ENCODE measurements around the gene CEBPB.
A peak's percentile ranks its signal among the peaks of the same experiment; 100 is the strongest.
"Not testable (repeated sequence)": the region's sequence is repeated elsewhere in the genome, so short reads cannot be mapped to it uniquely, and the experiment has no call there.

The CEBPB gene

DNA sequence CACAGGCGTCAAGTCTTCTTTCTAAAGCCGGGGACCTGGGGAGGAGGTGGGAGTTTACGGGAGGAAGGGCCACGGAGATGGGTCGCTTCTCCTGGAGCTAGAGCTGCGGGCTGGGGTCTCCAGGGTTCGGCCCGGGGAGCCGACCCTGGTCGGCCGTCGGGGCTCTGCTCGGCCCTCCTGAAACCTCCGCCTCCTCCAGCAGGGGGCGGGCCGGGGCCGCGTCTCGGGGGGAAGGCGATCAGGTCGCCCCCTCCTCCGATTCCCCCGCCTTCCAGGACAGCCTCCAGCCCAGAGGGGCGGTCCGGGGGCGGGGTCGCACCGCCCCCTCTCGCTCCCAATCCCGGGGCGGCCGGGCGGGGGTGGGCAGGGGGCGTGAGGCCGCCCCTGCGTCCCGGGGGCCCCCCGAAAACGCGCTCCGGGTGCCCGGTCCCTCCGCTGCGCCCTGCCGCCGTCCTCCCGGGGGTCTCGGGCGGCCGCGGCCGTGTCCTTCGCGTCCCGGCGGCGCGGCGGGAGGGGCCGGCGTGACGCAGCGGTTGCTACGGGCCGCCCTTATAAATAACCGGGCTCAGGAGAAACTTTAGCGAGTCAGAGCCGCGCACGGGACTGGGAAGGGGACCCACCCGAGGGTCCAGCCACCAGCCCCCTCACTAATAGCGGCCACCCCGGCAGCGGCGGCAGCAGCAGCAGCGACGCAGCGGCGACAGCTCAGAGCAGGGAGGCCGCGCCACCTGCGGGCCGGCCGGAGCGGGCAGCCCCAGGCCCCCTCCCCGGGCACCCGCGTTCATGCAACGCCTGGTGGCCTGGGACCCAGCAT, at the start of gene CEBPB:
TSS of gene CEBPB (plus strand) at position 580 of the 814 bp plus-strand sequence. CDS start at position 784, 204 bp downstream.
- no peak for DNase-seq

DNA sequence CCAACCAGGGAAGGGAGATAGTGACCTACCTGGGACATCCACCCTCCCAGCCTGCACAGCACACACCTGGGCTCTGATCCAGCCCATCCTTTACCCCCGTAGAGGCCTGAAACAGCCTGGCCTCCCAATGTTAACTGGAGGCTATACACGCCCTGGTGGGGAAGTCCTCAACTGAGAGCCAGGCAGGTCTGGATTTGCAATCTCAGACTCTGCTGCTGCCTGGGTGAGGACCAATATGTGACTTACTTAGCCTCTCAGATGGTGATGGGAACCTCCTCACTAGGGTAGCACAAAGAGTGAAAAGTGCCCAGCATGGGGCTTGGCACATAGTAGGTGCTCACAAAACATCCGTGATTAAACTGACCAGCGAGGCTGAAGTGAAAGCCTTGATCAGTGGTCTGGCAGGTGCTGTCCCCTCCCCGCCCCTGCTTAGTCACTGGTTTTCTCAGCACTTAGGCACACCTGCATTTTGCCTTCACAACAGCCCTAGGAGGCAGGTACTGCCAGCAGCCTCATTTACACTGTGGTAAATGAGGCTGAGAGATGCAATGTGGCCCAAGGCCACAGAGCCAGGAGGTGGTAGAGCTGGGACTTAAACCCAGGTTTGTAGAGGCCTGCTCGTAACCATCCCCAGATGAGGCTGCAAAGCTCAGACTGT, 49.5 kb upstream of the CEBPB start:
- no peak for DNase-seq

DNA sequence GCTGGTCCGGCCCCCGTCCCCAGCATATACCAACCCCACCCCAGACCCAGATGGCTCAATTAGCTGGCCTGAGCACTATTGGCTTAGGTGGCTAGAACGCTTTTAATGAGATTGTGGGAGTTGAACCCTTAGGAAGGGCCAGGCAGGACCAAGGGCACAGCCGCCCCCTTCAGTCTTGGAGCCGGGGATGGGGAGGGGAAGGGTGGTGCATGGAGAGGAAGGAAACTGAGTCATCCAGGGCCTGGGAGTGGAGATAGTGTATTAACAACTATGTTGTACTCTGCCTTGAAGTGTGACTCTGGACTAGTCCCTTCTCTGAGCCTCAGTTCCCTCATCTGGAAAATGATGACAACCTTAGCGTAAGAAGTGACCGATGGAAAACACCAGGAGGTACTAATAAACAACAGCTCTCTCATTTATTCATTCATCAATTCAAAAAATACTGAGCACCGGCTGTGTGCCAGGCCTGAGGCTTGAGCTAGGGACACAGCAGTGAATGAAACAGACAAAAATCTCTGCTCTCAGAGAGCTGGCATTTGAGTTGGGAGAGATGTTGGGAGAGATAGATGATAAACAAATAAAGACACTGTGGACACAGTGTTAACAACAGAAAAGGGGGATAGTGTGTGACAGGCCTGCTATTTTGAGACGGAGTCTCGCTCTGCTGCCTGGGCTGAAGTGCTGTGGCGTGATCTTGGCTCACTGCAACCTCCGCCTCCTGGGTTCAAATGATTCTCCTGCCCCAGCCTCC, 48.6 kb upstream of the CEBPB start:
- no peak for DNase-seq

DNA sequence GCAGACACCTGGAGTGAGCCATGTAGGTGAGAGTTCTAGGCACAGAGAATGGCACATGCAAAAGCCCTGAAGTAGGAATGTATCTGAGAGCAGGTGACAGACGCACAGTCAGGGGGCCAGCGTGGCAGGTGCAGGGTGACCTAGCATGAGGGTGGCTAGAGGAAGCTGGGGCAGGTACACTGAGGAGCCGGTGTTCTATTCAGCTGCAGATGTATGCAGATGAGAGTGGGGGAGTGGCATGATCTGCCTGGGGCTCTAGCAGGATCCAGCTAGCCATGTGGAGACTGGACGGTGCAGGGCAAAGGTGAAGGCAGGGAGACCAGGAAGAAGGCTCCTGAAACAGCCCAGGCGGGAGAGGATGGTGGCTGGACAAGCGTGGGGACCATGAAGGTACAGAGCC, 47.8 kb upstream of the CEBPB start:
- no peak for DNase-seq

DNA sequence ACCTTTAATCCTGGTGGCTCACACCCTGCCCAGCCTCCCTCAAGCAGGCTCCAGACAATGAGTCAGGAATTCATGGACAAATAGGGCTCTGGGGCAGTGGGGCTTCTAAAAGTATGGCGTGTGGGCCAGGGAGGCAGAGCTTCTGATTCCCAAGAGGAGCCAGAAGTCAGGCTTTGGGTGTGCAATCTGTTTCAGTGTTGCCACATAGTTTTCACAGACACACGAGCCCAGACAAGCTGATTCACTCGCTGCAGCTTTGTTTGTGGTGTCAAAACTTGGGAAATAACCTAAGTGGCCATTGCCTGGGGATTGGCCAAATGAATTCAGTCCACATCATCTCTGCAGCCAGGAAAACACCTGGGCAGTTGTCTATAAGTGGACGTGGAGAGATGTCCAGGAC, 46.3 kb upstream of the CEBPB start:
- no peak for DNase-seq

DNA sequence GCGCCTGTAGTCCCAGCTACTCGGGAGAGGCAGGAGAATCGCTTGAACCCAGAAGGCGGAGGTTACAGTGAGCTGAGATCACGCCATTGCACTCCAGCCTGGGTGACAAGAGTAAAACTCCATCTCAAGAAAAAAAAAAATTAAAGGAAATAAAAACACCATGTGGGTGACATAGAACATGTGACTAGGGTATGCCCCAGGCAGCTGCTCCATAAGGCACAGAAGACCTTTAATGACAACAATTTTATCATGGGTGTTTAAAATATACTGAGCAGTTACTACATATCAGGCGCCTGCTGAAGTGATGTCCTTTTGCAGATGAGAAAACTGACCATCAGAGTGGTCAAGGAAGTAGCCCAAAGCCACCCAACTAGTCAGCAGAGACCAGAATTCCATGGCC, 45.1 kb upstream of the CEBPB start:
- no peak for DNase-seq

DNA sequence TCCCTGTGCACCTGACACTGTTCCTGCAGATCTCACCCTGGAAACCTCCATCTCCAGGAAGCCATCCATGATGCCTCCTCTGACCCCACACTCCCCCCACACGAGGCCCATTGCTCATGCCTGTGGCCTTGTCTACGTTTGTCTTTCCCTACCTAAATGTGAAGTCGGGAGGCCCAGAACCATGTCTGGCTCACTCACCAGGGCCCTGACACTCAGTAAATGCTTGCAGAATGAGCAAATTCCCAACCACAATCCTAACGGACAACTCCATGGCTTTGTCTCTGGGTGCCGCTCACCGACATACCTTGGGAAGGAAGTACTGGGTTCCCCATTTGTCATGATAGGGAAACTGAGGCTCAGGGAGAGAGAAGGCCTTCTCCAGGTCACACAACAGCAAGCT, 44.4 kb upstream of the CEBPB start:
- no peak for DNase-seq

DNA sequence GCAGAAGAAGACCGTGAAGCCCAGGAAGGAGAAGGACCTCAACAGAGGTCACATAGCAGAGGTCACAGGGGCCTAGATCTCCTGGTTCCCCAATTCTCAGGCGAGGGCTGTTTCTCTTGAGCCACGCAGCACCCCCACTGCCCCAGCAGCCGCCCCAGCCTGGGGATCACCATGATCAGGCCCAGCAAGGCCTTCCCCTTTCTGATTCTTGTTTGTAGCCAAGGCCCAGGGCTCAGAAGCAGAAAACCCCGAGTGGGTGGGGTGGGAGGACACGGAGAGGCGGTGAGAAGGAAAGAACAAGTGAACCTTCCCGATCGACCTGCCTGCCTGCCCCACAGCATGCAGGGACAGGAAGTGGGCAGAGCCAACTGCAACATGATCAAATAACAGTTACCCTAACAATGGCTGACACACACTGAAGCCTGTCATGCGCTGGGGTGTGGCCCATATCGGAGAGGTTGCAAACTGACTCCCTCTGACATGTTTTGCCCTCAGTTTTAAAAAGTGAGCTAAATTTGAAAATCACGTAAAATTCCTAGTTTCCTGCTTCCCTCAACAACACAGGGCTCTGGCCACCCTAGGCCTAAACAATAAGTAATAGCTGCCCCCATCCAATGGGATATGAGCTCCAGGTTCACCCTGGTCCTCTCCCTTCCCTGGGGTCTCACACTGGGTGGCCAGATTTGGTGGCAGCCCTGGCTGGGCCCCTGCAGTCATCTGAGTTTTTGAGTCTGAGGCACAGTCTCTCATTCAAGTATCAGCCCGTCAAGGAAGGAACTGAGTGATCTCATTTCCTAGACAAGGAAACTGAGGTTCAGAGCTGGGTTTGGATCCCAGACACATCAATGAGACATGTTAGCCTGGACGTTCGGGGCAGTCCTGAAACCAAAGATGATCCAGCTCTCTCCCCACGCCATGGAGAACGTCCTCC, 43.6 kb upstream of the CEBPB start:
- DNase-seq, result no peak

DNA sequence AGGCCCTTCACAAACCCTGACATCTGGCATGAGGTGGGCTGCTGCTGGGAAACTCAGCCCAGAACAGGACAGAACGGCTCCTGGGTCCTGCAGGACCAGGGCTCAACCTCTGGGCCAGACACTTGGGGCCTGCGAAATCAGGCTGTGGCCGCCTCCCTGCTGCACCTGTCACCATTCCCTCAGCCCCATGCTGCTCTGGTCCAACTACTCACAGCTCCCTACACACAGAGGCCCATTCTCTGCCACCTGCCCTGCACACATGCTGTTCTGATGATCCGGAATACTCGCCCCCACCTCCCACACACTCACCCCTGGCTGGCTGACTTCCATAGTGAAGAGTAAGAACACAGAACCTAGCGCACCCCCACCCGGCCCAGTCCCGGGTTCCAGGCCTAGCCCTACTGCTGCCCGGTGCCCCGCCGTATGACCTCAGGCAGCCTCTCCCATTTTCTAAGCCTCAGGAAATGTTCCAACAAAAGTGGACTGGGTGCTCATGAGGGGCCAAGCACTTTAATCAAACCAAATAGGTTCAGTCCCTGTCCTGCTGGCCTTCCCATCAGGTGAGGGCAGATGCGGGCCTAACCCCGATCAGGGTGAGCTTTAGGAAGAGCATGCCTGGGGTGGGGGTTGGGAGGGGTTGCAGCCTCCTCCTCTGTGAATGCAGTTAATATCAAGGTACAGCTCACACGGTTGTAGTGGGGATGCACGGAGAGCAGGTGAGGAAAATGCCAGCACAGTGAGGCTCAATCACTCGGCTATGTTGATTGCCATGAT, 41.0 kb upstream of the CEBPB start:
- no peak for DNase-seq

DNA sequence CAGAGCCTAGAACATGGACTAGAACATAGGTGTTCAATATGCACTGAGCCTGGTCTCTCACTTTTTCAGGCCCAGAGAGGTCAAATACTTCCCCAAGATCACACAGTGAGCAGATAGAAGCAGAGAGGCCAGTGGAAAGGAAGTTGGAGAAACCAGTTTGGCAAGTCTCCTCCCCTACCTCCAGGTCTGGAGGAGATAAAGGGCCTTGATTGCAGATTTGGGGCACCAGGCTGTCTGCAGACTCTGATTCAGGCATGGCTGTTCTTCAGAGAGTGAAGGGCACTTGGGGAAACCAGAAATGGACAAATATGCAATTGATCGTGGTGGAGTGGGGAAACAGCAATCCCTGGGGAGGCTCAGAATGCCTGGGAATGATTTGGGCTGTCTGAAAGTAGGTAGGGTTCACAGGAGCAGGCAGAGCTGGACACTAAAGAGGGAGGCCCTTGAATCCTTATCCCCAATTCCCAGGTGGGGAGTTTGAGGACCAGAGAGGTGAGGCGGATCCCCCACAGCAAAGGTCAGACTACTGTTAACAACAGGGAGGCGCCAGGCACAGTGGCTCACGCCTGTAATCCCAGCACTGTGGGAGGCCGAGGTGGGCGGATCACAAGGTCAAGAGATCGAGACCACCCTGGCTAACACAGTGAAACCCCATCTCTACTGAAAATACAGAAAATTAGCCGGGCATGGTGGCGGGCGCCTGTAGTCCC, 39.4 kb upstream of the CEBPB start:
- no peak for DNase-seq

DNA sequence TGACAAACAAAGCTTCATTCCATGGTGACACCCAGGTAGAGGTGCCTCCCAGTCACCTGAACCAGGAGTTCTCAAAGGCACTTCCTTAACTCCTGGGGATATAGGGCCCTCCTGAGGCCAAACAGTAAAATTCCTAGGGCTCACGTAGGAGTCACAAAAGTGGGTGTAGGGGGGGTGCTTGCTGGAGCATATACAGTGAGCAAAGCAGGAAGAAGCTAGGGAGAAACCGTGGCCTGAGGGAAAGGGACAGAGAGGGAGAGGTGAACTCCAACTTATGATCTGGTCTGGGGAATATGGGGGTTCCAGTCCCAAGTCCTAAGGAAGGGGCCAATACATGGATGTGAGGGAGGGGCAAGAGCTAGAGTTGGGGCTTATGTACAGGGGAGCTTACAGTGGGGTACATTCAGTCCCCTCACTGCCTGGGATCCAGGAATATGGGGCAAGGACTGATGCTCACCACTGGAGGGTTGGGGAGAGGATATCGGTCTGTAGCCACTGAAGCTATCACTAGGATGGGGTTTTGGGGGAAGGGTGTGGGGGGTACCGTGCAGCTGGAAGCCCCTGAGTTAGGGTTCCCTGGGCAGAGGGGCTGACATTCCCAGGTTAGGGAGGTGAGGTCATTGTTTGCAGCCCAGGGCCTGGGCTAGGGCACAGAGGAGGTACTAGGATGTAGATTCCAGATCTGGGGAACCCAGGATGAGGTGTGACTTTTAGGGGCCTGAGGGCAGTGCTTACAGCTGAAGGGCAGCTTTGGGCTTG, 38.1 kb upstream of the CEBPB start:
- DNase-seq, result no peak

DNA sequence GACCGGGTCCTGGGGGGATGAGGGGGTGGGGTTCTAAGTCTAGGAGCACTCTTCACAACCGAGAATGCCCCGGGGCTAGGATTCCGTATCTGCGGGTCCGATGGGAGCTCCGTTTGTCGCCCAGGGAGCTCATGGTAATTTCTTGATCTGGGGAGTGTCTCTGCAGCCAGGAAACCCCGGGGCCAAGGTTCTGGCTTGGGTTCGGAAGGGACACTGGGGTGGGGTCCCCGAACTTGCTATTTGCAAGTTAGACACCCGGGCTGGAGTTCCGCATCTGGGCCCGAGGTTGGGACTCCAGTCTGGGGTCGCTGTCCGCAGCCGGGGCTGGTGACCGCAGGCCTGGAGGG, 37.5 kb upstream of the CEBPB start:
- DNase-seq, result no peak

DNA sequence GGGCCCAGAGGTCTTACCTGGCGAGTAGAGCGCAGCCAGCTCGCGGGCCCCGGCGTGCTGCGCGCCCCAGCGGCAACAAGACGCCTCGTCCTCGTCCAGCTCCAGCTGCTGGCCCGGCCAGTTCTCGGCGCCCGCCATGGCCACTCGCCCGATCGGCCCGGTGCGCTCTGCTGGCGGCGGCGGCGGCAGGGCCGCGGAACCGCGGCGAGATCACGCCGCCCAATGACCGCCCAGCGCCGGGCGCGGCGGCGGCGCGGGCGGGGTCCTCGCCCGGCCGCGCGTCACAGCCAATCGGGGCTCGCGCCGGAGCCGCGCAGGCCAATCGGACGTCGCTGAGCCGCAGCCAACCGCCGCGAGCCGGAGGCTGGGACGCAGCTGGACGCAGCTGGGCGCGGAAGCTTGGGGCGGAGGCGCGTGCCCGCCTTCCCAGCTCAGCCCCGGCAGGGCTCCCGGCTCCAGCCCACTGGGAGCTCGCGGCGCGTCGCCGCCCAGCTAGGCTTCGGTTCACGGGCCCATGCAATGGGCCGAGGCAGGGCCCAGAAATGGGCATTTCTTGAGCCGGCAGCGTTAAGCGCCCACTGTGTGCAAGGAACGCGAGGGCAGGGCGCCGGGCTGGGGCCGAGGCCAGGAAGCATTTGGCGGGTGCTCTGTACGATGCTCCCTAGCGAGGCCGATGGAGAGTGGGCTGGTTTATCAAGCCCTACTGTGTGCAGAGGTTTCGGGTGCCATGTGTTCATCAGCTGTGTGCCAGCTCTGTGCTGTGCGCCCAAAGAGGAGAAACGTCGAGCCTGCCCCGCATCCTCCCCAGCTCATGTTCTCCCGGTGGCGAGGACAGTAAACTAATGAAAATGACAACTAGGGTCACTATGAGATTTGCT, 36.9 kb upstream of the CEBPB start, which contains the start of gene PEDS1:
TSS of gene PEDS1 (minus strand) at position 224 of the 878 bp plus-strand sequence. CDS start at position 138, 86 bp downstream.
- DNase-seq, result no peak

DNA sequence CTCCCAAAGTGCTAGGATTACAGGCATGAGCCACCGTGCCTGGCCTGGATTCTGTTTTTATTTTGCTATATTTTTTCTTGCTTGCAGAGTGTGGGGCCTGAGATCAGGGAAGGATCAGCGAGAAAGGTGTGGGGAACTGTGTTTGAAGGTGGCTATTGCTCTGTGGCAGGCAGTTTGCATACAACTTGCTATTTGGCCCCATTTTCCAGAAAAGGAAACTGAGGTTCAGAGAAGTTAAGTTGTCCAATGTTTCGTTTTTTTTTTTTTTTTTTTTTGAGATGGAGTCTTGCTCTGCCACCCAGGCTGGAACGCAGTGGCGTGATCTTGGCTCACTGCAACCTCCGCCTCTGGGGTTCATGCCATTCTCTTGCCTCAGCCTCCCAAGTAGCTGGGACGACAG, 29.1 kb upstream of the CEBPB start:
- DNase-seq, result not testable (repeated sequence)

DNA sequence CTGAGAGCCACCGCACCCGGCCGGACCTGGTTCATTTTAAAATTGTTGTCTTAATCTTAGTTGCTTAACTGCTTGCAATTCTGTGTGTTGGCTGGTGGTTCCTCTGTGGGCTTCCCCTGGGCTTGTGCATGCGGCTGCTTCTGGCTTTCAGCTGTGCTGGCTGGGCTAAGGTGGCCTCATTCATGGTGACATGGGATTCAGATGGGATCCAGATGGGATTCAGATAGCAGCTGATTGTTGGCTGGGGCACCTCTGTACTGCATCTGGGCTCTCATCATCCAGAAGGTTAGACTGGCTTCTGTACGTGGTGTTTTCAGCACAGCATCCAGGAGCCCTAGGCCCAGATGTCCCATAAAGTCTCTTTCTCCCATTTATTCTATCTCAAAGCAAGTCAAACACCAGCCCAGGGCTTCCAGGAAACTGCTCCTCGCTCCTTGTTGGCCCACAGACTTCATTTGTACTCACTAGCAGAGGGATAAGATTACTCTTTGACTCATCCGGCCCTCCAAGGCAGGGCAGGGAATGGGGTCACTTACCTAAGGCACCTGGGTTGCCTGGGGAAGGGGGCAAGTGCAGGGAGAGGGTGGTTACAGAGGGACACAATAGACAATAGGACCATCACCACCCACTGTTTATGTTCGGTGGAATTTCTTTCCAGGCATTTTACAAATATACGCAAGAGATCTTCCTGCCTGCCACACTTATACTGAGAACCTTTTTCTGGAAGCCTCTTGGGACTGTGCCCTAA, 26.9 kb upstream of the CEBPB start:
- no peak for DNase-seq

DNA sequence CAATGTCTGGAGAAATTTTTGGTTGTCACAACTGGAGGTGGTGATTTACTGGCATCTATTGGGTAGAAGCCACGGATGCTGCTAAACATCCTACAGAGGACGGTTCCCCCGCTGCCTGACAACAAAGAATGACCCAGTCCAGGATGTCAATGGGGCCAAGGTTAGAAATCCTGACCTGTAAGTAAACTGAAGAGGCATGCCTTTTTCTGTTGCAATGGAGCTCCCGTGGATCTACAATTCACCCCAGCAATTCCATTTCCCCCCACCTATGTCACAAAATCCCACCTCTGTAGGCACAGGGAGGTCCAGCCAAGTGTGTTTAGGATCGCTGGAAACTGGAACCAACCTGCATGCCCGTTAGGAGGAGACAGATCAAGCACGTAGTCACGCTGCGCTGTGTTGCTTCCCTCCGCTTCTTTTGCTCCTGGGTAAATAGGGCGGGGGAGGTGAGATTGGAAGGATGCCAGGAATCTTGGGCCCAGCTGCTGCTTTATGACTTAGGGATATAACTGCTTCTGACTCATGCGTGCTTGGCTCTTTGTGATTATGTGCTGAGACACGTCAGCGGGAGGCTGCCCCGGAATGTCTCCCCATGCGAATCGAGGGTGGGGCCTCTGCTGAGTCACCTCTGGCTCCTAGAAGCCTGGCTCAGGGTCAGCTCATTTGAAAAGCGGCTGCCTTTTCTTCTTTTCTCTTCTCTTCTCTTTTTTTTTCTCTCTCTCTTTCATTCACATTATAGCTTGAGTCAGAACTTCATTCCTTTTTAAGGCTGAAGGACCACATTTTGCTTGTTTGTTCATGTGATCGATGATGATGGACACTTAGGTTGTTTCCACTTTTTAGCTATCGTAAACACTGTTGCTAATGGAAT, 24.7 kb upstream of the CEBPB start:
- peak; percentile 90 for DNase-seq

DNA sequence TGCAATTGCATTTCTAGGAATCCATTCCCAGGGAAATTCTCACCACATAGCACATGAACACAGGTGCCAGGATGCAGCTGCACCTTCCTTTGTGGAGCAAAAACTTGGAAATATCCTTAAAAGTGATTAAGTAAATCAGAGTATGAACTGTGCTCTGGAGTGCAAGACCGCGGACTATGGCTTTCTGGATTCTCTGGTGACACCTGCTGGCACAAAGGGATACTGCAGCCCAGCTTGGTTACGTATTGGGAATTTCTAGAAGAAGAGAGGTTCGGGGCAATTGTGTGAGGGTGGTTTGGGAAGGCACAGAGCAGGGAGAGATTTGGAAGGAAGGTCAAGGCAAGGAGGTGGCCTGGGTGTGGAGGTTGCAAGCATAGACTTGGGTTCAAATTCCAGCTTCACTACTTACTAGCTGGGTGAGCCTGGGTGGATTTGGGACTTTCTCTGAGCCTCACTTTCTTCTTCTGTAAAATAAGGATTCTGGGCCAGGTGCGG, 21.3 kb upstream of the CEBPB start:
- DNase-seq, result no peak

Data from NCI-H2081 treated with DMSO at 0.1 percent for 48 hours (cell line).